Measurements from ENCODE around the gene WASL. TPM values are rescaled to one million over a fixed set of nuclear protein-coding genes. Genes with fewer than 3 reads are reported as not detected.
"Not testable (repeated sequence)": the region's sequence is repeated elsewhere in the genome, so short reads cannot be mapped to it uniquely, and the experiment has no call there.

WASL gene
- polyA plus RNA-seq, 3 donors from 2014 or later: 1.1 to 2.4 (median 1.7) TPM

DNA sequence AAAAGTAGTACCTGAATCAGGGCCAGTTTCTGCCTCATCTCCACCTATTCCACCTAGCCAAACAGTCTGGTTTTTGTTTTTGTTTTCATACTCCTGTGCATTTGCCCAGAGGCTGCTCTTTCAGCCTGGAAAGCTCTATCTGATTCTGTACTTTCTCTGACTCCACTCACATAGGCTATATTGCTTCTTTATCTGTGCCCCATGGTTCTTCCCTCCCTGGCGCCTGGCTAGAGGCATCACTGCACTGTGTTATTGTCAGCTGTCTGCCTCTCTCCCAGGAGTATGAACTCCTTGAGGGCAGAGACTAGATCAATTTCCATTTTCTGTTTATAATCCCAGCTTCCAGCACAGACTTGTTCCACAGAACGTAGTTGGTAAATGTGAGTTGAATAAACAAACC lies 98.2 kb downstream of the WASL start:
- Mint-ChIP-seq H3K4me1 (no peaks in the 10 kb centered on the region), H3K9me3 (no peaks in the 10 kb centered on the region), H3K36me3 (no peaks in the 10 kb centered on the region), H3K27ac (no peak overlapping the region), H3K27me3 (ENCODE audit: low read depth in 3 of 3) (peaks cover 3 to 17% (median 3%) of the 10 kb centered on the region in 3 donors), H3K4me3 (no peak overlapping the region)
- DNase-seq: no peak

DNA sequence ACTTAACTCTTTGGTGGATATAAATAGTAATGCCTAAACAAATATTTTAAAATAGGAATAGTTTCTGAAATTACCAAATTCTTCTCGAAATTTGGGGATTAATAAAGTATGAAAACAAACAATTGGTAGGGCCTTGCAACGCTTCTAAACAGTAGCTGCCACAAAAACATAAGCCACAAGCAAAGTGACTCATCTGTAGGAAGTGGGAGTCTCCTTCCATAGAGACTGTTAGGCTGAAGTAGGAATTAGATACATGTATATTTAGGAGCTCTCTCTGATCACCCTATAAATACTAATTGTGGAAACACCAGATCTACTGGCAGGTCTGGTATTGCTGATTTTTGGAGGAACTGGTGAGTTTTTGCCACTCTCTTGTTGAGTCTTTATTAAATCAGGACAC lies 98.8 kb downstream of the WASL start:
- peaks cover 3 to 17% (median 4%) of the 10 kb centered on the region in 3 donors for H3K27me3 Mint-ChIP-seq (ENCODE audit: low read depth in 3 of 3)

DNA sequence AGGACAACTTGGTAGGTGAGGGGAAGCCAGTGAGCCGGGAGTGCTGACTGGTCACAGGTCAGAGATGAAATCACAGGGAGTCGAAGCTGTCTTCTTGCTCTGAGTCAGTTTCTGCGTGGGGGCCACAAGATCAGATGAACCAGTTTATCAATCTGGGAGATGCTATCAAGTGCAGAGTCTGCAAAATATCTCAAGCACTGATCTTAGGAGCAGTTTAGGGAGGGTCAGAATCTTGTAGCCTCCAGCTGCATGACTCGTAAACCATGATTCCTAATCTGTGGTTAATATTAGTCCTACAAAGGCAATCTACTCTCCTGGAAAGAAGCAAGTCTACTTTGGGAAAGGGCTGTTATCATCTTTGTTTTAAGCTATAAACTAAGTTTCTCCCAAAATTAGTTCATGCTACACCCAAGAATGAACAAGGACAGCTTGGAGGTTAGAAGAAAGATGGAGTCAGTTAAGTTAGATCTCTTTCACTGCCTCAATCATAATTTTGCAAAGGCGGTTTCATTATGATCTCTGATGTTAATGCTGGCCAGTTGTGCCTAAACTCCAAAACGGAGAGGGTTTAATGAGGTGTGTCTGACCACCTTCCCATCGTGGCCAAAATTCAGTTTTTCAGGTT lies 101.6 kb downstream of the WASL start:
- H3K36me3 Mint-ChIP-seq: no peaks in the 10 kb centered on the region
- H3K4me1 Mint-ChIP-seq: no peaks in the 10 kb centered on the region
- no peak for DNase-seq
- no peak overlapping the region for H3K4me3 Mint-ChIP-seq
- H3K9me3 Mint-ChIP-seq: peaks cover 0 to 4% (median 0%) of the 10 kb centered on the region in 6 donors
- H3K27ac Mint-ChIP-seq: no peak overlapping the region
- H3K27me3 Mint-ChIP-seq (ENCODE audit: low read depth in 3 of 3): peaks cover 5 to 23% (median 7%) of the 10 kb centered on the region in 3 donors

More for the DNA sequence above, 98.8 kb downstream of the WASL start:
- H3K4me3 Mint-ChIP-seq: no peak overlapping the region
- H3K36me3 Mint-ChIP-seq: no peaks in the 10 kb centered on the region
- no peaks in the 10 kb centered on the region for H3K4me1 Mint-ChIP-seq
- DNase-seq: no peak
- peaks cover 0 to 2% (median 0%) of the 10 kb centered on the region in 6 donors for H3K9me3 Mint-ChIP-seq
- H3K27ac Mint-ChIP-seq: no peak overlapping the region

DNA sequence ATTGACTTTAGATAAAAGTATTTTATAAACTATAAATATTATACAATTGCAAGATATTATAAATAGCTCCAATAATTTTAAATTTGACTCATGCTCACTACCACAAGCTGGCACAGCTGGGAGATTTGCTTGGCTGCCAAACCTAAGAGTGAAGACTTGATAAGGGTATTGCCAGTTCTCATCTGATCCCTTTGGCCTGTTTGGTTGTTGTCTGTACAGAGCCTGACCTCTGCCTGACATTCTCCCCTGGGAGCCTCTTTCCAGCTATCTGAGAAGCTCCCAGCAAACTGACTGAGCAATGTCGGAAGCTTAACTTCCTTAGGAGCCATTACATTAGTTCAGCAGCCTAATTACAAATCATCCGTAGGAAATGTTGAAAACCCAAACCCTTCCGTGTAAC lies 103.3 kb downstream of the WASL start:
- Mint-ChIP-seq H3K27ac (no peak overlapping the region), H3K9me3 (peaks cover 0 to 6% (median 0%) of the 10 kb centered on the region in 6 donors), H3K4me3 (no peak overlapping the region), H3K27me3 (ENCODE audit: low read depth in 3 of 3) (peaks cover 5 to 26% (median 7%) of the 10 kb centered on the region in 3 donors), H3K4me1 (no peaks in the 10 kb centered on the region), H3K36me3 (no peaks in the 10 kb centered on the region)
- no peak for DNase-seq

DNA sequence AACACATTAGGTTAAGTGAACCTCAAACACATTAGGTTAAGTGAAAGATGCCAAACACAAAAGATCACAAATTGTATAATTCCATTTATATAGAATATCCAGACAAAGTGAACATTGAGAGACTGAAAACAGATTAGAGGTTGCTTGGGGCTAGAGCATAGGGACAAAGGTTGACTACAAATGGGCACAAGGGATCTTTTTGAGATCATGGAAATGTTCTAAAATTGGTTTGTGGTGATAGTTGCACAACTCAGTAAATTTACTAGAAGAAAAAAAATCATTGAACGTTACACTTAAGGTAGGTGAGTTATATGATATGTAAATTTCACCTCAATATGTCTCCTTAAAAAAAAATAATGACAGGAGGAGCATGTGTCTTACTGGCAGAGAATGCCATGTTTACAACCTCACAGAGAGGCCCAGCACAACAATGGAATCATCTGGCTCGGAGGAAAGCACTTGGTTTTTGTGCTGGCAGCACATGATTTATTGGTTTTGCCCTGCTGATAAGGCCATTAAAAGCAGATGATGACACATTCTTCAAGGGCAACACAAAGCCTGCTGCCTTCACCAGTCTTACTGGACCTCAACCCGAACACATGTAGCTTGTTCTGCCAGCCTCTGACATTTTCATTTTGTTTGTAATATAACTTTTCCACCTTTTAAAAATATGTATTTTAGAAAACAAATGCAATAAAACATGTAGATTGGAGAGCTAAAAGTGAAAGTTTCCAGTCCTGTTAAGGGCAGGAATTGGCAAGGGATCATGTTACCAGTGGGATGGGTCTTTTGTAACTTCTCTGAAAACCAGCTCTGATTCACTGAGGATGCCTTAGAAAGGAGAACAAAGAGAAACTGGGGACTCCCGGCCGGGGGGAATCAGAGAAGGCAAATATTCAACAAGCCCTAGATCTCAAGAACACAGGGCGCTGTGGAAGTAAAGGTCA lies 105.0 kb downstream of the WASL start:
- H3K4me1 Mint-ChIP-seq: no peaks in the 10 kb centered on the region
- H3K27me3 Mint-ChIP-seq (ENCODE audit: low read depth in 3 of 3): peaks cover 5 to 20% (median 6%) of the 10 kb centered on the region in 3 donors
- no peak overlapping the region for H3K27ac Mint-ChIP-seq
- no peaks in the 10 kb centered on the region for H3K36me3 Mint-ChIP-seq
- H3K4me3 Mint-ChIP-seq: no peak overlapping the region
- no peak for DNase-seq
- H3K9me3 Mint-ChIP-seq: peaks cover 0 to 6% (median 0%) of the 10 kb centered on the region in 6 donors

DNA sequence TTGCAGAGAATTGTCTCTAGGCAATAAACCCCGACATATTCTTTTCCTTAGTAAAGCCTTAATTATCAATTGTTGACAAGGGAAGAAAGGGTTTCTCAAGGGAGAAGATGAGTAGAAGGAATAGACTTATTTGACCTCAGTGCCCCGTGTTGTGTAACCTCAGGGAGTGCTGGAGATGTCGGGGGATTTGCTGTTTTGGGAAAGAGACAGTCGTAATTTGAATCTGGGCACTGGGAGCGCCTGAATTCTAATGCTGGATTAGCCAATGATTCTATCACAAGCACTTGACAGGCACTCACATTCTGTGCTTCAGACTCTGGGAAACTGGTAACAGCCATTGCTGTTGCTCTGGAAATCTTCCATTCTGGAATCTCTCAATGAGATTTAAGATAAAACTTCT lies 106.9 kb downstream of the WASL start:
- peaks cover 6 to 14% (median 6%) of the 10 kb centered on the region in 3 donors for H3K27me3 Mint-ChIP-seq (ENCODE audit: low read depth in 3 of 3)
- H3K27ac Mint-ChIP-seq: no peak overlapping the region

DNA sequence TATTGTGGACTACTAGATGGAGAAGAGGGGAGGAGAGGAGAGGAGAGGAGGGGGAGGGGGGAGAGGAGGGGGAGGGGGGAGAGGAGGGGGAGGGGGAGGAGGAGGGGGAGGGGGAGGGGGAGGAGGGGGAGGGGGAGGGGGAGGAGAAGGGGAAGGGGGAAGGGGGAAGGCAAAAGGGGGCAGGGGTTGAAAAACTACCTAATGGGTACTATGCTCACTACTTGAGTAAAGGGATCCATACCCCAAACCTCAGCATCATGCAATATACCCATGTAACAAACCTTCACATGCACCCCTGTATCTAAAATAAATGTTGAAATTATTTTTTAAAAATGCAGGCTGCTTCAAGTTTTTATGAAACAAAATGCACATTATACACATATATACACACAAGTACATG lies 108.2 kb downstream of the WASL start:
- Mint-ChIP-seq H3K9me3 (peaks cover 0 to 6% (median 0%) of the 10 kb centered on the region in 6 donors), H3K27me3 (ENCODE audit: low read depth in 3 of 3) (peaks cover 6 to 14% (median 6%) of the 10 kb centered on the region in 3 donors), H3K4me1 (no peaks in the 10 kb centered on the region)

More for the DNA sequence above, 106.9 kb downstream of the WASL start:
- H3K4me1 Mint-ChIP-seq: no peaks in the 10 kb centered on the region
- H3K9me3 Mint-ChIP-seq: peaks cover 0 to 6% (median 0%) of the 10 kb centered on the region in 6 donors
- no peak for DNase-seq
- no peaks in the 10 kb centered on the region for H3K36me3 Mint-ChIP-seq
- H3K4me3 Mint-ChIP-seq: no peak overlapping the region

DNA sequence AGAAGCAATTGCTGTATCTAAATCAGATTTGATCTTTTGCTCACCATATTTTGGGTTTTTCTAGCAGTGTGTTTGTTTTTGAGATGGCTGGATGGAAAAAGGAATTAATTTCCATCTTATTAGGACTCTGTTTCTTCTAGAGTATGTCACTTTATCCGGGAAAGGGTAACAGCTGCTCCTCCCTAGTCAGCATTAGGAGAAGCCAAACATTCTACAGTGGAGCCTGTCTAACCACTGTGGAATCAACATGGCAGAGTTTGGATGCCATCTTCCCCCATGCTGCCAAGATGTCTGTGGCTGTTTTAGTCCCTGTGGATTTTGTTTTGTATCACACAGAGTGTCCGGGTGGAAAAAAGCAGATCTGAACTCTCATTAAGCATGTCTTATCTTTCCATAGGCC lies 109.2 kb downstream of the WASL start:
- no peaks in the 10 kb centered on the region for H3K36me3 Mint-ChIP-seq
- no peaks in the 10 kb centered on the region for H3K4me1 Mint-ChIP-seq
- DNase-seq: no peak
- H3K27me3 Mint-ChIP-seq (ENCODE audit: low read depth in 3 of 3): peaks cover 4 to 10% (median 6%) of the 10 kb centered on the region in 3 donors
- H3K4me3 Mint-ChIP-seq: no peak overlapping the region
- H3K27ac Mint-ChIP-seq: no peak overlapping the region
- H3K9me3 Mint-ChIP-seq: peaks cover 0 to 3% (median 0%) of the 10 kb centered on the region in 6 donors

More for the DNA sequence above, 108.2 kb downstream of the WASL start:
- no peak overlapping the region for H3K27ac Mint-ChIP-seq
- no peaks in the 10 kb centered on the region for H3K36me3 Mint-ChIP-seq
- no peak overlapping the region for H3K4me3 Mint-ChIP-seq
- no peak for DNase-seq

DNA sequence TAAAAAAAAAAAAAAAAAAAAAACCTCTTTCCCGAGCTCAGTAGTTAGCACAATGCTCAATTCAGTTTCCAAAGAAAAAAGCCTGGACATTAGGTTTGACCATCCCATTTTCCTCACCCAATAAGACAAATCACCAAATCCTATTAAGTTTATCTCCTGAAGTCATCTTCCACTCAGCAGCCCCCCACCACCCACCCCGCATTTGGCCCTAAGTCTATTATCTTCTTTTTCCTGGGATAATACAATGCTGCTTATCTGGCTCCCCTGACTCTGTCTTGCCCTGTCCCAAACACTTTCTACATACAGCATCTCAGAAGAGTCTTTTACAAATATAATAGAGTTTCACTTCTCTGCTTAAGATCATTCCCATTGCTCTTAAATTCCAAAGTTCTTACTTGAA lies 110.9 kb downstream of the WASL start:
- DNase-seq: no peak
- Mint-ChIP-seq H3K4me1 (no peaks in the 10 kb centered on the region), H3K27ac (no peak overlapping the region), H3K9me3 (peaks cover 0 to 3% (median 0%) of the 10 kb centered on the region in 6 donors), H3K27me3 (ENCODE audit: low read depth in 3 of 3) (peaks cover 4 to 8% (median 6%) of the 10 kb centered on the region in 3 donors), H3K4me3 (no peak overlapping the region), H3K36me3 (no peaks in the 10 kb centered on the region)

DNA sequence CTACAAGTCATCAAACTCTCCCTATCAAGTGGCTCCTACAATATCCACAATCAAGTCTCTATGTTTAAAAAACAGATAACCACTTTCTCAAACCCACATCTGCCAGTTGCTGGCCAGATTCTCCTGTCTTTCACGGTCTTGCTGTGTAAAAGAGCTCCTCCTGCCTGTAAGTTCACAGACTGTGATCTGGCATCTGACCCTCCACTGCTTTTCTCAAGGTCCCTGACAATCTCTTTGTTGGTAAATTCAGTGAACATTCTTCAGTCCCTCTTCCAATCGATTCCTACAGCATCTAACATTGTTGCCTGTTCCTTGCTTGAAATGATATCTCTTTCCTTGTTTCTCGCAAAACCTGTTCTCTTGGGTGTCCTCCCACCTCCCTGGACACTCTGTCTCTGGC lies 111.6 kb downstream of the WASL start:
- no peak for DNase-seq
- no peaks in the 10 kb centered on the region for H3K4me1 Mint-ChIP-seq
- H3K36me3 Mint-ChIP-seq: no peaks in the 10 kb centered on the region
- no peak overlapping the region for H3K4me3 Mint-ChIP-seq
- H3K9me3 Mint-ChIP-seq: peaks cover 0 to 3% (median 0%) of the 10 kb centered on the region in 6 donors
- peaks cover 3 to 6% (median 4%) of the 10 kb centered on the region in 3 donors for H3K27me3 Mint-ChIP-seq (ENCODE audit: low read depth in 3 of 3)
- no peak overlapping the region for H3K27ac Mint-ChIP-seq

DNA sequence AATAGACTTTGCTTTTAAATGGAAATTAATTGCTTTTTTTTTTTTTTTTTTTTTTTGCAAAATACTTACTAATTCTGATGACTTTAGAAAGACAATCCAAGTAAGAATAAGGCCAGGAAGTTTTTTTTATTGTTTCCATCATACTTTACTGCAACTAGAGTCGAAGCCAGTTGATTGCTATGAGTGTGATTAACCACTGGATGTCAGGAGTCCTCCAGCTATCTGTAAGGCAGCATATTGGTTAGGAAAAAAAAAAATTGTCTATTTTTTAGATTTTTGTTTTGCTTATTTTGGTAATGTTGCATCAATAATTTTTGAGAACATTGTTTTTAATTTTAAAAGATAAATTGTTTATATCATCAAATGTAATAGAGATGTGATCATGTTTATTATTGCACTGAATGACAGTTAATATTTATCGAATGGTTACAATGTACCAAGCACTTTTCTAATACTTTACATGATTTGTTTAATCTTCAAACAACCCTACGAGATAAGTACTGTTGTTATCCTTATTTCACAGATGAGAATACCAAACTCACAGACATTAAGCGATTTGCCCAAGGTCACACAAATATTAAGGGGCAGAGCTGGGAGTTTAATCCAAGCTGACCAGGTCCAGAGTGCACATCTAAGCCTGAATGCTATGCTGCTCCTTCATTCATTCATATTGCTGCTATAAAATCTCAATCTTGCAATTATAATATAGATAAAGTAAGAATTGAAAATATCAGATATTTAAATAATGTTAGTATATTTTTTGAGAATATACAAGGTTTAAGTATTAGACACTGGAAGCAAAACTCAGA lies 113.0 kb downstream of the WASL start:
- Mint-ChIP-seq H3K4me3 (no peak overlapping the region), H3K27ac (no peak overlapping the region), H3K27me3 (ENCODE audit: low read depth in 3 of 3) (peaks cover 0 to 3% (median 2%) of the 10 kb centered on the region in 3 donors), H3K9me3 (no peaks in the 10 kb centered on the region), H3K4me1 (no peaks in the 10 kb centered on the region), H3K36me3 (no peaks in the 10 kb centered on the region)
- DNase-seq: no peak

DNA sequence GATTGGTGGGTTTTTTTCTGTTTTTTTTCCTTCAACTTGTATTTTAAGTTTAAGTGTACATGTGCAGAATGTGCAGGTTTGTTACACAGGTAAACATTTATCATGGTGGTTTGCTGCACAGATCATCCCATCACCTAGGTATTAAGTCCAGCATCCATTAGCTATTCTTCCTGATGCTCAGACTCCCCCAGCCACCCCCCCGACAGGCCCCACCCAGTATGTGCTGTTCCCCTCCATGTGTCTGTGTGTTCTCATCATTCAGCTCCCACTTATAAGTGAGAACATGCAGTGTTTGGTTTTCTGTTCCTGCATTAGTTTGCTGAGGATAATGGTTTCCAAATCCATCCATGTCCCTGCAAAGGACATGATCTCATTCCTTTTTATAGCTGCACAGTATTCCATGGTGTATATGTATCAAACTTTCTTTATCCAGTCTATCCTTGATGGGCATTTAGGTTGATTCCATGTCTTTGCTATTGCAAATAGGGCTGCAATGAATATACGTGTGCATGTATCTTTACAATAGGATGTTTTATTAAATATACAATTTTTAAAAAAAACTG lies 114.7 kb downstream of the WASL start:
- not testable (repeated sequence) for H3K27ac Mint-ChIP-seq; H3K36me3 Mint-ChIP-seq; H3K9me3 Mint-ChIP-seq; H3K4me1 Mint-ChIP-seq; DNase-seq; H3K27me3 Mint-ChIP-seq (ENCODE audit: low read depth in 3 of 3); H3K4me3 Mint-ChIP-seq

DNA sequence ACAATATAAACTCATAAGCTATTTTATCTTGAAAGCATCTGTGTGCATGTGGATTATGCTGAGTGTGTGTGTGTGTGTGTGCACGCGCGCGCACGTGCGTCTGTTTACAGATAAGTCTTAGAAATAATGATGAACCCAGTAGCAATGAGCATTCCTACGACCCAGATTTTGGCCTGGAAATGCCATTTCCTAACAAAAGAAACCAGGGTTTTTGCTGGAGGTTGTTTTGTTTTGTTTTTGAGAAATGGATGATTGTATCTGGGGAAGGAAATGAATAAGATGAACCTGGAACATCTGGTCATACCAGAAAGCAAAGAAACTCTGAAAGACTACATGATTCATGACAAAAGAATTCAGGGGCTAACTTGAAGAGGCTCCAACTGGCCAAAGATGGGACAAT lies 115.2 kb downstream of the WASL start:
- peaks cover 0 to 3% (median under 1%) of the 10 kb centered on the region in 3 donors for H3K27me3 Mint-ChIP-seq (ENCODE audit: low read depth in 3 of 3)
- H3K4me3 Mint-ChIP-seq: no peak overlapping the region
- H3K4me1 Mint-ChIP-seq: no peaks in the 10 kb centered on the region
- H3K9me3 Mint-ChIP-seq: no peaks in the 10 kb centered on the region
- no peaks in the 10 kb centered on the region for H3K36me3 Mint-ChIP-seq
- H3K27ac Mint-ChIP-seq: no peak overlapping the region
- no peak for DNase-seq

Measured in immature natural killer cell (primary cell).